Neuronal stem cell (in vitro differentiated cells): ENCODE measurements around the gene FCHSD2.

Experiments
- DNase-seq: peaks from one replicate; pipeline ENCODE4 v3.0.0-alpha.2; 2013; ENCODE audit warnings: low spot score
- H2AFZ ChIP-seq: one replicate; pipeline ENCODE4 v1.6.1; 2013; ENCODE audit warnings: mild to moderate bottlenecking, low read length, inconsistent platforms
- H2AK5ac ChIP-seq: 2 replicates; pipeline ENCODE4 v1.6.1; 2013; ENCODE audit warnings: low read depth, mild to moderate bottlenecking, inconsistent platforms, low read length, moderate library complexity, mixed read lengths
- H2BK120ac ChIP-seq: 2 replicates; pipeline ENCODE4 v1.6.1; 2013; ENCODE audit warnings: low read depth, mild to moderate bottlenecking, inconsistent platforms, low read length, moderate library complexity, mixed read lengths
- H2BK12ac ChIP-seq: one replicate; pipeline ENCODE4 v1.6.1; 2013; ENCODE audit warnings: low read length, inconsistent platforms
- H2BK15ac ChIP-seq: 2 replicates; pipeline ENCODE4 v1.6.1; 2013; ENCODE audit warnings: mild to moderate bottlenecking, low read length, inconsistent platforms, mixed read lengths
- H2BK5ac ChIP-seq: one replicate; pipeline ENCODE4 v1.6.1; 2013; ENCODE audit warnings: inconsistent platforms, mild to moderate bottlenecking, low read length, moderate library complexity
- H3K14ac ChIP-seq: one replicate; pipeline ENCODE4 v1.6.1; 2013; ENCODE audit warnings: low read length, inconsistent platforms
- H3K18ac ChIP-seq: 2 replicates; pipeline ENCODE4 v1.6.1; 2013; ENCODE audit warnings: low read length, inconsistent platforms
- H3K23ac ChIP-seq: 2 replicates; pipeline ENCODE4 v1.6.1; 2013; ENCODE audit warnings: low read depth, mild to moderate bottlenecking, mixed read lengths, low read length, inconsistent platforms; ENCODE audit not compliant: poor library complexity
- H3K27ac ChIP-seq: replicated peaks from 3 replicates; pipeline ENCODE4 v1.5.1; 2013; ENCODE audit warnings: low read length, inconsistent platforms
- H3K27me3 ChIP-seq, 3 experiments: 2 replicates each; pipeline ENCODE4 v1.6.1; 2013; ENCODE audit warnings: low read length in 3 of 3, mild to moderate bottlenecking in 2 of 3, inconsistent platforms in 1 of 3, low read depth in 1 of 3, mixed read lengths in 1 of 3, moderate library complexity in 1 of 3; ENCODE audit not compliant: control insufficient read depth in 3 of 3, insufficient read depth in 3 of 3
- H3K36me3 ChIP-seq, 2 donors: replicated peaks in 1 of 2; 2 replicates each; pipeline ENCODE4 v1.6.1; 2013; ENCODE audit warnings: low read length in 2 of 2; ENCODE audit not compliant: control insufficient read depth in 2 of 2, insufficient read depth in 2 of 2
- H3K4ac ChIP-seq: 2 replicates; pipeline ENCODE4 v1.6.1; 2013; ENCODE audit warnings: inconsistent platforms, mild to moderate bottlenecking, low read length, moderate library complexity
- H3K4me1 ChIP-seq, 2 donors: 1 replicate in 1 of 2; 2 replicates in 1 of 2; pipeline ENCODE4 v1.6.1; 2013; ENCODE audit warnings: low read length in 2 of 2, low read depth in 1 of 2; ENCODE audit not compliant: control insufficient read depth in 2 of 2, insufficient read depth in 1 of 2
- H3K4me2 ChIP-seq: one replicate; pipeline ENCODE4 v1.6.1; 2013; ENCODE audit warnings: mild to moderate bottlenecking, low read length, inconsistent platforms; ENCODE audit not compliant: insufficient read depth, poor library complexity, severe bottlenecking
- H3K4me3 ChIP-seq, 2 donors: 2 replicates each; pipeline ENCODE4 v1.5.1; 2013; ENCODE audit warnings: low read length in 2 of 2, mild to moderate bottlenecking in 2 of 2, inconsistent platforms in 1 of 2, moderate library complexity in 1 of 2
- H3K79me1 ChIP-seq: one replicate; pipeline ENCODE4 v1.6.1; 2013; ENCODE audit warnings: low read depth, mild to moderate bottlenecking, inconsistent platforms, low read length, moderate library complexity
- H3K9ac ChIP-seq: one replicate; pipeline ENCODE4 v1.6.1; 2013; ENCODE audit warnings: mild to moderate bottlenecking, low read depth, low read length, inconsistent platforms; ENCODE audit not compliant: poor library complexity
- H3K9me3 ChIP-seq, 2 donors: replicated peaks in 1 of 2; 2 replicates each; pipeline versions ENCODE3 to v1.6.1; 2013; ENCODE audit warnings: low read length in 2 of 2, mild to moderate bottlenecking in 2 of 2, inconsistent platforms in 1 of 2, low read depth in 1 of 2, mixed read lengths in 1 of 2, moderate library complexity in 1 of 2; ENCODE audit not compliant: control insufficient read depth in 2 of 2, insufficient read depth in 1 of 2
- H4K8ac ChIP-seq: one replicate; pipeline ENCODE4 v1.6.1; 2013; ENCODE audit warnings: low read depth, mild to moderate bottlenecking, inconsistent platforms, low read length, moderate library complexity
- H4K91ac ChIP-seq: one replicate; pipeline ENCODE4 v1.6.1; 2013; ENCODE audit warnings: low read length, low read depth, mild to moderate bottlenecking, inconsistent platforms; ENCODE audit not compliant: poor library complexity
- WGBS, 2 donors: extraction: QIAGEN DNeasy Blood & Tissue Kit; methylation state at CpG; one replicate each; pipeline ENCODE4 v1.1.7; 2013; ENCODE audit warnings: missing lambda C conversion rate in 2 of 2, mixed read lengths in 1 of 2; ENCODE audit not compliant: insufficient read length in 2 of 2, insufficient replicate concordance in 1 of 2; ENCODE audit errors: extremely low coverage in 2 of 2; 5-methylcytosine and 5-hydroxymethylcytosine counted together

FCHSD2 gene

GRCh38 chr11:73114110-73114834, 27.8 kb downstream of the FCHSD2 start:
- Histone ChIP-seq H3K23ac (no peak overlapping the region), H2BK5ac (no peak overlapping the region), H2AK5ac (no peak overlapping the region), H3K9me3 (peaks cover 12 to 36% of the 10 kb centered on the region in 2 donors), H3K18ac (no peak overlapping the region), H3K27ac (no peak overlapping the region), H2BK15ac (no peak overlapping the region), H3K79me1 (peaks cover 2% of the 10 kb centered on the region), H3K9ac (no peak overlapping the region), H3K4me2 (no peak overlapping the region), H3K4ac (no peak overlapping the region), H3K4me3 (no peak overlapping the region), H2BK12ac (no peak overlapping the region), H3K14ac (no peak overlapping the region), H3K4me1 (no peaks in the 10 kb centered on the region), H3K36me3 (peaks cover 3 to 21% of the 10 kb centered on the region in 2 donors), H3K27me3 (no peaks in the 10 kb centered on the region), H4K8ac (no peak overlapping the region), H4K91ac (no peak overlapping the region), H2BK120ac (no peak overlapping the region), H2AFZ (no peak overlapping the region)
- no peak for DNase-seq
- WGBS, 2 donors = no CpG with 5 or more reads among the region's 4 CpGs

- H3K4me2 ChIP-seq = no peak overlapping the region
- H3K36me3 ChIP-seq = peaks cover 3 to 21% of the 10 kb centered on the region in 2 donors
- no CpG with 5 or more reads among the region's 6 CpGs for WGBS, 2 donors
- no peak overlapping the region for H3K9ac ChIP-seq
- H3K4ac ChIP-seq = no peak overlapping the region
- H3K23ac ChIP-seq = no peak overlapping the region
- no peaks in the 10 kb centered on the region for H3K27me3 ChIP-seq
- H2BK120ac ChIP-seq = no peak overlapping the region
- no peaks in the 10 kb centered on the region for H3K4me1 ChIP-seq
- peaks cover 2% of the 10 kb centered on the region for H3K79me1 ChIP-seq
- H2AK5ac ChIP-seq = no peak overlapping the region
- H2BK5ac ChIP-seq = no peak overlapping the region
- DNase-seq = no peak
- H2AFZ ChIP-seq = no peak overlapping the region
- no peak overlapping the region for H4K91ac ChIP-seq
- no peak overlapping the region for H3K4me3 ChIP-seq
- H3K14ac ChIP-seq = no peak overlapping the region
- H3K9me3 ChIP-seq = peaks cover 12 to 36% of the 10 kb centered on the region in 2 donors
- H3K27ac ChIP-seq = no peak overlapping the region
- no peak overlapping the region for H4K8ac ChIP-seq
- H3K18ac ChIP-seq = no peak overlapping the region
- no peak overlapping the region for H2BK15ac ChIP-seq
- no peak overlapping the region for H2BK12ac ChIP-seq
These were observed 28.7 kb downstream of the FCHSD2 start for GRCh38 chr11:73113426-73113825.

GRCh38 chr11:73107597-73107996, 34.5 kb downstream of the FCHSD2 start:
- H3K4me3 ChIP-seq = no peak overlapping the region
- WGBS, 2 donors = no CpG with 5 or more reads among the region's 3 CpGs
- no peaks in the 10 kb centered on the region for H3K4me1 ChIP-seq
- no peak overlapping the region for H3K14ac ChIP-seq
- H4K8ac ChIP-seq = no peak overlapping the region
- no peak overlapping the region for H3K27ac ChIP-seq
- H2BK120ac ChIP-seq = no peak overlapping the region
- H2BK15ac ChIP-seq = no peak overlapping the region
- H2BK5ac ChIP-seq = no peak overlapping the region
- peaks cover 5 to 16% of the 10 kb centered on the region in 2 donors for H3K9me3 ChIP-seq
- no peak overlapping the region for H2AFZ ChIP-seq
- no peak overlapping the region for H3K23ac ChIP-seq
- H2BK12ac ChIP-seq = no peak overlapping the region
- no peak overlapping the region for H3K4me2 ChIP-seq
- no peaks in the 10 kb centered on the region for H3K79me1 ChIP-seq
- H3K4ac ChIP-seq = no peak overlapping the region
- H3K18ac ChIP-seq = no peak overlapping the region
- H3K27me3 ChIP-seq = no peaks in the 10 kb centered on the region
- no peaks in the 10 kb centered on the region for H3K36me3 ChIP-seq
- H3K9ac ChIP-seq = no peak overlapping the region
- DNase-seq = no peak
- no peak overlapping the region for H4K91ac ChIP-seq
- no peak overlapping the region for H2AK5ac ChIP-seq

GRCh38 chr11:73106347-73106746, 35.8 kb downstream of the FCHSD2 start:
- no peak overlapping the region for H3K4ac ChIP-seq
- H2BK15ac ChIP-seq = no peak overlapping the region
- DNase-seq = no peak
- no peak overlapping the region for H4K8ac ChIP-seq
- peaks cover 2 to 18% of the 10 kb centered on the region in 2 donors for H3K9me3 ChIP-seq
- H2BK12ac ChIP-seq = no peak overlapping the region
- H3K36me3 ChIP-seq = peaks cover 0 to under 1% of the 10 kb centered on the region in 2 donors
- H3K4me1 ChIP-seq = no peaks in the 10 kb centered on the region
- no CpG with 5 or more reads among the region's 1 CpG for WGBS, 2 donors
- no peaks in the 10 kb centered on the region for H3K79me1 ChIP-seq
- H2AK5ac ChIP-seq = no peak overlapping the region
- no peak overlapping the region for H3K9ac ChIP-seq
- H3K14ac ChIP-seq = no peak overlapping the region
- H4K91ac ChIP-seq = no peak overlapping the region
- no peak overlapping the region for H2BK5ac ChIP-seq
- H3K18ac ChIP-seq = no peak overlapping the region
- no peak overlapping the region for H3K27ac ChIP-seq
- H2BK120ac ChIP-seq = no peak overlapping the region
- no peak overlapping the region for H3K4me2 ChIP-seq
- H3K4me3 ChIP-seq = no peak overlapping the region
- no peaks in the 10 kb centered on the region for H3K27me3 ChIP-seq
- H3K23ac ChIP-seq = no peak overlapping the region
- no peak overlapping the region for H2AFZ ChIP-seq
